WTC11 (cell line): ENCODE measurements around the gene LTA. TPM values are rescaled to one million over a fixed set of nuclear protein-coding genes. Genes with fewer than 3 reads are reported as not detected.

ENCODE experiments used
- ATAC-seq: fragments of 200-7000 bp; cut with Tn5 transposase; 2 replicates; pipeline ENCODE4 v1.10.0; 2021; ENCODE audit warnings: mild to moderate bottlenecking, moderate library complexity
- CTCF ChIA-PET: fragments of 300-600 bp; sonication (Branson Sonifier 250); formaldehyde crosslinking; loops from one replicate; lab custom pipeline; 2021; ENCODE audit warnings: antibody characterized with exemption; lab: Charles Lee
- POLR2A ChIA-PET: fragments of 350-600 bp; sonication (Branson Sonifier 250); formaldehyde crosslinking; loops from one replicate; lab custom pipeline; 2021; ENCODE audit warnings: antibody characterized with exemption; lab: Charles Lee
- DNase-seq: peaks from one replicate; pipeline ENCODE4 v3.0.0; 2021; ENCODE audit warnings: low spot score
- H3K27ac Mint-ChIP-seq: 2 replicates; pipeline ENCODE4 v1.8.0; 2021; ENCODE audit warnings: mixed read lengths
- H3K27me3 Mint-ChIP-seq: 2 replicates; pipeline ENCODE4 v1.8.0; 2021; ENCODE audit warnings: low read depth, mild to moderate bottlenecking, moderate library complexity, mixed read lengths
- H3K36me3 Mint-ChIP-seq: 2 replicates; pipeline ENCODE4 v1.8.0; 2021; ENCODE audit warnings: mixed read lengths
- H3K4me1 Mint-ChIP-seq: 2 replicates; pipeline ENCODE4 v1.8.0; 2022; ENCODE audit warnings: mixed read lengths
- H3K4me3 Mint-ChIP-seq: 2 replicates; pipeline ENCODE4 v1.8.0; 2021; ENCODE audit warnings: mild to moderate bottlenecking, moderate library complexity, mixed read lengths
- H3K9me3 Mint-ChIP-seq: 2 replicates; pipeline ENCODE4 v1.8.0; 2021; ENCODE audit warnings: mixed read lengths
- ARID4B ChIP-seq: sonication (generic); formaldehyde crosslinking; IDR thresholded peaks from 2 replicates; pipeline ENCODE4 v1.8.0; 2023; ENCODE audit warnings: missing genetic modification reagents, mild to moderate bottlenecking, borderline replicate concordance
- ATF1 ChIP-seq: sonication (generic); formaldehyde crosslinking; IDR thresholded peaks from 2 replicates; pipeline ENCODE4 v1.8.1; 2023; ENCODE audit warnings: mild to moderate bottlenecking, moderate library complexity, missing genetic modification reagents
- CDX4 ChIP-seq: fragments of 250-450 bp; sonication (Bioruptor Pico); IDR thresholded peaks from 2 replicates; pipeline ENCODE4 v1.9.0; 2021; ENCODE audit warnings: moderate library complexity, mild to moderate bottlenecking, inconsistent platforms, borderline replicate concordance
- CREB1 ChIP-seq: sonication (generic); formaldehyde crosslinking; IDR thresholded peaks from 2 replicates; pipeline ENCODE4 v1.8.0; 2023; ENCODE audit warnings: mild to moderate bottlenecking, missing genetic modification reagents
- CREM ChIP-seq: sonication (generic); formaldehyde crosslinking; IDR thresholded peaks from 2 replicates; pipeline ENCODE4 v1.8.1; 2022; ENCODE audit warnings: mild to moderate bottlenecking, missing genetic modification reagents, moderate library complexity
- ELF4 ChIP-seq: sonication (generic); formaldehyde crosslinking; IDR thresholded peaks from 2 replicates; pipeline ENCODE4 v1.8.1; 2022; ENCODE audit warnings: low read depth, mild to moderate bottlenecking, moderate library complexity, missing genetic modification reagents
- EMX1 ChIP-seq: fragments of 250-450 bp; sonication (Bioruptor Pico); IDR thresholded peaks from 2 replicates; pipeline ENCODE4 v1.8.0; 2021; ENCODE audit warnings: mild to moderate bottlenecking
- FOXK1 ChIP-seq: sonication (generic); formaldehyde crosslinking; IDR thresholded peaks from 2 replicates; pipeline ENCODE4 v1.8.0; 2022; ENCODE audit warnings: mild to moderate bottlenecking, moderate library complexity, missing genetic modification reagents
- FOXP1 ChIP-seq: sonication (generic); formaldehyde crosslinking; IDR thresholded peaks from 2 replicates; pipeline ENCODE4 v1.8.0; 2022; ENCODE audit warnings: missing genetic modification reagents, mild to moderate bottlenecking, moderate library complexity, borderline replicate concordance
- GRHL2 ChIP-seq: fragments of 250-450 bp; sonication (Bioruptor Pico); IDR thresholded peaks from 2 replicates; pipeline ENCODE4 v1.8.0; 2022; ENCODE audit warnings: mild to moderate bottlenecking, moderate library complexity; ENCODE audit not compliant: insufficient replicate concordance, severe bottlenecking
- IRF2 ChIP-seq: sonication (generic); formaldehyde crosslinking; IDR thresholded peaks from 2 replicates; pipeline ENCODE4 v1.8.0; 2022; ENCODE audit warnings: low read depth, missing genetic modification reagents, borderline replicate concordance
- KAT7 ChIP-seq: sonication (generic); formaldehyde crosslinking; IDR thresholded peaks from 2 replicates; pipeline ENCODE4 v1.8.1; 2023; ENCODE audit warnings: missing genetic modification reagents, mild to moderate bottlenecking, borderline replicate concordance
- MAX ChIP-seq: sonication (generic); formaldehyde crosslinking; IDR thresholded peaks from 2 replicates; pipeline ENCODE4 v1.8.0; 2022; ENCODE audit warnings: mild to moderate bottlenecking, missing genetic modification reagents
- MLX ChIP-seq: sonication (generic); formaldehyde crosslinking; IDR thresholded peaks from 2 replicates; pipeline ENCODE4 v1.8.1; 2023; ENCODE audit warnings: mild to moderate bottlenecking, missing genetic modification reagents, moderate library complexity
- NFE2L1 ChIP-seq: sonication (generic); formaldehyde crosslinking; IDR thresholded peaks from 2 replicates; pipeline ENCODE4 v1.8.1; 2023; ENCODE audit warnings: missing genetic modification reagents
- SMAD3 ChIP-seq: sonication (generic); formaldehyde crosslinking; IDR thresholded peaks from 2 replicates; pipeline ENCODE4 v1.8.0; 2022; ENCODE audit warnings: missing genetic modification reagents, mild to moderate bottlenecking, borderline replicate concordance
- STAT6 ChIP-seq: sonication (generic); formaldehyde crosslinking; conservative IDR thresholded peaks from 2 replicates; pipeline ENCODE4 v1.8.1; 2023; ENCODE audit warnings: mild to moderate bottlenecking, low read depth, missing genetic modification reagents, moderate library complexity
- TEAD1 ChIP-seq: sonication (generic); formaldehyde crosslinking; IDR thresholded peaks from 2 replicates; pipeline ENCODE4 v1.8.0; 2022; ENCODE audit warnings: mild to moderate bottlenecking, missing genetic modification reagents
- USF1 ChIP-seq: sonication (generic); formaldehyde crosslinking; IDR thresholded peaks from 2 replicates; pipeline ENCODE4 v1.8.0; 2022; ENCODE audit warnings: mild to moderate bottlenecking, missing genetic modification reagents
- ZNF232 ChIP-seq: sonication (generic); formaldehyde crosslinking; IDR thresholded peaks from 2 replicates; pipeline ENCODE4 v1.8.0; 2022; ENCODE audit warnings: mild to moderate bottlenecking, missing genetic modification reagents
- ZNF671 ChIP-seq: fragments of 250-450 bp; sonication (Bioruptor Pico); IDR thresholded peaks from 2 replicates; pipeline ENCODE4 v1.8.0; 2021; ENCODE audit warnings: mild to moderate bottlenecking
- total RNA-seq: library from RNA; stranded (reverse); gene quantifications from 3 replicates; pipeline ENCODE4 v1.2.3, GENCODE V29; 2021

The LTA gene
- total RNA-seq, 1 experiment from 2014 or later = 0.46 TPM

- DNase-seq = no peak
- peaks cover 49% of the 10 kb centered on the region for H3K36me3 Mint-ChIP-seq
- TF ChIP-seq EMX1 (CRISPR knock-in tag) (0 out of 2 replicates have a peak, but pooled peaks have one; percentile 11), KAT7 (CRISPR knock-in tag) (0 out of 2 replicates have a peak, but pooled peaks have one; percentile 81), FOXK1 (CRISPR knock-in tag) (0 out of 2 replicates have a peak, but pooled peaks have one; percentile 18), IRF2 (CRISPR knock-in tag) (no peak)
- ChIA-PET POLR2A (interaction anchor here (0.5 to 2.5 kb wide), 16 partner anchors 10 to 308 kb away, joined by 3 to 22 read pairs (median 4); partner anchors contain the start of genes BAG6, DDAH2, GPANK1 and HSPA1B), CTCF (interaction anchor here (0.7 to 4.8 kb wide), 8 partner anchors 10 to 454 kb away, joined by 3 to 23 read pairs (median 6); partner anchors contain the start of gene LST1)
- no peaks in the 10 kb centered on the region for H3K9me3 Mint-ChIP-seq
- ATAC-seq = no peak
- H3K27ac Mint-ChIP-seq = peak overlapping the region; percentile 98
- no peaks in the 10 kb centered on the region for H3K27me3 Mint-ChIP-seq
- H3K4me1 Mint-ChIP-seq = peaks cover 46% of the 10 kb centered on the region
- H3K4me3 Mint-ChIP-seq = peak overlapping the region; percentile 99
These were observed 30.9 kb upstream of the LTA start for GRCh38 chr6:31541059-31541657.

GRCh38 chr6:31541658-31542521, 30.2 kb upstream of the LTA start, which contains the start of gene DDX39B:
Gene DDX39B (minus strand): TSS chr6:31542003. CDS start chr6:31540532, 1,471 bp downstream.
- Mint-ChIP-seq H3K27me3 (no peaks in the 10 kb centered on the region), H3K36me3 (peaks cover 41% of the 10 kb centered on the region), H3K4me3 (peak within 1 kb of the TSS; percentile 99), H3K4me1 (peaks cover 48% of the 10 kb centered on the region), H3K9me3 (no peaks in the 10 kb centered on the region), H3K27ac (peak within 1 kb of the TSS; percentile 98)
- ATAC-seq = peak; percentile 66
- POLR2A ChIA-PET = interaction anchor here (0.5 to 2.5 kb wide), 16 partner anchors 9 to 286 kb away, joined by 3 to 22 read pairs (median 4); partner anchors contain the start of genes BAG6, C6orf47, DDAH2 and GPANK1
- peak; percentile 93 for DNase-seq
- CTCF ChIA-PET = interaction anchor here (0.7 to 4.8 kb wide), 10 partner anchors 9 to 455 kb away, joined by 3 to 23 read pairs (median 4); partner anchors contain the start of gene LST1
- TF ChIP-seq GRHL2 (CRISPR knock-in tag) = no peak
- 0 out of 2 replicates have a peak, but pooled peaks have one; percentile 46 for TF ChIP-seq KAT7 (CRISPR knock-in tag)
- TF ChIP-seq TEAD1 (CRISPR knock-in tag) = 0 out of 2 replicates have a peak, but pooled peaks have one; percentile 46
- peak; percentile 73; the same call in 1 of the 2 replicates for TF ChIP-seq ZNF232
- TF ChIP-seq CREB1 (CRISPR knock-in tag) = no peak; the same call in 1 of the 2 replicates
- TF ChIP-seq STAT6 (CRISPR knock-in tag) = no peak
- TF ChIP-seq FOXP1 (CRISPR knock-in tag) = peak; percentile 37; the same call in 1 of the 2 replicates
- no peak for TF ChIP-seq CDX4
- 0 out of 2 replicates have a peak, but pooled peaks have one; percentile 23 for TF ChIP-seq NFE2L1 (CRISPR knock-in tag)
- TF ChIP-seq SMAD3 (CRISPR knock-in tag) = 0 out of 2 replicates have a peak, but pooled peaks have one; percentile 84
- peak; percentile 37; the same call in 1 of the 2 replicates for TF ChIP-seq USF1 (CRISPR knock-in tag)
- peak; percentile 79 for TF ChIP-seq MAX
- TF ChIP-seq ZNF671 = no peak
- no peak for TF ChIP-seq ATF1 (CRISPR knock-in tag)
- no peak for TF ChIP-seq ELF4
- TF ChIP-seq MLX (CRISPR knock-in tag) = no peak
- TF ChIP-seq ARID4B (CRISPR knock-in tag) = peak; percentile 50; the same call in 1 of the 2 replicates
- peak; percentile 39; the same call in 1 of the 2 replicates for TF ChIP-seq CREM (CRISPR knock-in tag)
